Left cardiac atrium (tissue), 4 donors: ENCODE results near the gene APOBEC4. TPM values are rescaled to one million over a fixed set of nuclear protein-coding genes. Genes with fewer than 3 reads are reported as not detected.

Experiments used
- ATAC-seq, 2 donors: fragments of 200-7000 bp; cut with Tn5 transposase; one replicate each; pipeline ENCODE4 v1.9.1; 2020; ENCODE audit warnings: mild to moderate bottlenecking in 2 of 2, moderate library complexity in 2 of 2
- DNase-seq: peaks from one replicate; pipeline ENCODE4 v3.0.0-alpha.2; 2020
- intact Hi-C, 2 donors: fragments of 100-400 bp; cut with DNase I; formaldehyde crosslinking; loops; one replicate each; pipeline versions ENCODE4 v1.14.1 to v1.15.1; 2022 to 2023
- total RNA-seq, 2 donors: library from RNA; stranded (reverse); fragmentation: NEBNext Ultra II Directional; extraction: Animal tissue kit (Norgen Biotek cat#: 25700); gene quantifications; one replicate each; pipeline ENCODE4 v1.2.1, GENCODE V29; 2021
- donor health status: DM: no; HTN: yes; CAD: no.
- donor health status: DM: no; HTN: yes; CAD: no; lungs with severe emphysema.
- donor health status: DM: yes; HTN: yes; CAD: no.
- donor health status: Dilated cardiomyopathy.

The APOBEC4 gene
- total RNA-seq, 2 donors from 2014 or later = not detected

DNA sequence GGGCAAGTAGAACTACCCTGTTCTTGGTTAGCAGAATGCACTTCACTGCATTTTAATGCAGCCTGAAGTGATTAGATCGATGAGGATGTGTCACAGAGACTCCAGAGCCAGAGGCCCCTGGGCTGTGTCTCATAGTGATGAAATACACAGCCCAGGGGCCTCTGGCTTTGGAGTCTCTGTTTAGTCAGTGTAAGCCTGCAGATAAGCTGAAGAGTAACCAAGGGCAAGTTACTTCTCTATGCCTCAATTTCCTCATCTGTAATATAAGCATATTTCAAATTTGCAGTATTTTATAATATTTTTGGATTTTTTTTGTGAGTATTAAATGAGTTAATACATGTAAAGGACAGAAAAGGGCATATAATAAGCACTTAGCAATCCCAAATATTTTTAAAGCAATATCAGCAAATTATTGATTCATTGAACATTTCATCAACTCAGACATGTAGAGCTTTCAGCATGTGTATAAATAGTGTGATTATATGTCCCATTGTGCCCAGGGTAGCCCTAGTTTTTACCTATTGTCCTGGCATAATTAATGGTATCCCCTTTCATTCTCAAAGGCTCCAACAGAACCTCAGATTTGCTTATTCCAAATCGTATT is 23.6 kb upstream of the APOBEC4 start:
- ATAC-seq = peak in 1 of 2 donors; percentile 39
- intact Hi-C loops = no loop called here

DNA sequence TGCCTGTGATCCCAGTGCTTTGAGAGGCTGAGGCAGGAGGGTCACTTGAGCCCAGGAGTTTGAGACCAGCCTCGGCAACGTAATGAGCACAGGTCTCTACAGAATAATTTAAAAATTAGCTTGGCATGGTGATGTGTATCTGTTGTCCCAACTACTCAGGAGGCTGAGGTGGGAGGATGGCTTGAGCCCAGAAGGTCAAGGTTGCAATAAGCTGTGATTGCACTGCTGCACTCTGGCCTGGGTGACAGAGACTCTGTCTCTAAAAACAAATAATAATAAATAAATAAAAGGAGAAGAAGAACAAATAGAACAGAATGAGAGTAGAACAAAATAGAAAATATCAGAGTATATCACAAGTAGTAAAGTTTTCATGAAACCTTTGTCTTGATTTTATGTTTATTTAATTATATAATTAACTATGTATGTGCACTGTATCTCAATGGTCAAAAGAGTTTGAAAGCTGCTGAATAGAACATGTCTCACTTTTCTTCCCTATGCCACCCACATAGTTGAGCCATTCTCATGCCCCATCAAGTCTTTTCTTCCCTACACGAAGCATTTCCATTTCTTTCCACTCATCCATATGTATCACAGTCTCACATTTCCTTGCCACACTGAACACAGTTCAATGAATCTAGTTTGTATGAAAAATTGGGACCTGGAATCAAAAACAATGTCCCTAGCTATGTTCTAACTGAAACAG is 22.9 kb upstream of the APOBEC4 start:
- no peak for ATAC-seq
- intact Hi-C loops = no loop called here
- no peak for DNase-seq

More for the DNA sequence above, 23.6 kb upstream of the APOBEC4 start:
- no peak for DNase-seq

DNA sequence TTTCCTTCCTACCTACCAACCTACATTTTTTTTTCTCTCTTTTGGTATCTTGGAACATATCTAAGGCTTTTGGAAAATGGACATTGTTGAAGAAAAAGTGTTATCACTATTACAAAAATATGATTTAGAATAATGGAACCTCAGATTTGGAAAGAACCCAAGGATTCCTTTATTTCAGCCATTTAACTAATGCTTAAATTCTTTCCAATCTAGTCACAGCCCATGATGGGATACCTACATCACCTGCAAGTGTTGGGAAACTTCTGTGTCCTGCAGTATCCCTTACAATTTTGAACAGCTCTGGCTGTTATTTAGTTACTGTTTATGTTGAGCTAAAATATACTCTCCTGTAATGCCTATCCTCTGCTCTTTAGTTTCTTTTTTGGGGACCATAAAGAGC is 22.3 kb upstream of the APOBEC4 start:
- intact Hi-C loops = no loop called here
- DNase-seq (no peak), ATAC-seq (no peak)

DNA sequence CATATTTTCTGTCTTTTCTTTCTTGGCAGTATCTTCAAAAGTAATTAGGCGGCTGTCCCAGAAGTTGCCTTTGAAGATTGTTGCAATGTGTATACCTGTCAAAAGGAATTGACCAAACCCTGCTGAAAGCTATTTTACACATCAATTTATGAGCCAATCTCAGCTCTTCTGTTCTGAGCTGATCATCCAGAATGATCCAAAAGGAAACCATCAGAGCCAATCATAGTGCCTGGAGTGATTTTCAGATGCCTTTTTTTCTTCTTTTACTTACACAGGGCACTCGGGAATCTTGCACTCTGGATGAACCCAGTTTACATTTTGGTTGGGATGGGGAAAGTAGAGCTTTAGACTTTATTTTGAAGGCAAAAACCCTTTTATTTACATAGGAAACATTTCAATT is 21.8 kb upstream of the APOBEC4 start:
- intact Hi-C loops = no loop called here
- ATAC-seq (no peak), DNase-seq (no peak)

DNA sequence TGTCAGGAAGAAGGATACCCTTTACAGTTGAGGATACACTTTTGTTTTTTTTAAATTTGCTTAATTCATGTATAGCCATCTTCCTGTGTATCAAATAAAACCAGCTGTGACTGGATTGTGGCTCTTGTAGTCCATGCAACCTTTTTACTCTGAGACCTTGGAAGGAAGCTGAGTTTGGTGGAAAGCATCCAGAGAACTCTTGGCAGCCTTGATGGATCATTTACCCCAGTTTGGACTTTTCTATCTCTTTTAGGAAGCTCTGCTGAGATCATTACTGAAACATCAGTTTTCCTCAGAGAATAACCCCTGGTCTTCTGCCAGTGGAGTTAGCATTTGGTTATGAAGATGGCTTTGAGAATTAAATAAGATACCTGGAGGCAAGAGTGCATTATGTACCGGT is 21.2 kb upstream of the APOBEC4 start:
- intact Hi-C loops = no loop called here
- peak in 1 of 2 donors; percentile 65 for ATAC-seq
- DNase-seq = no peak

DNA sequence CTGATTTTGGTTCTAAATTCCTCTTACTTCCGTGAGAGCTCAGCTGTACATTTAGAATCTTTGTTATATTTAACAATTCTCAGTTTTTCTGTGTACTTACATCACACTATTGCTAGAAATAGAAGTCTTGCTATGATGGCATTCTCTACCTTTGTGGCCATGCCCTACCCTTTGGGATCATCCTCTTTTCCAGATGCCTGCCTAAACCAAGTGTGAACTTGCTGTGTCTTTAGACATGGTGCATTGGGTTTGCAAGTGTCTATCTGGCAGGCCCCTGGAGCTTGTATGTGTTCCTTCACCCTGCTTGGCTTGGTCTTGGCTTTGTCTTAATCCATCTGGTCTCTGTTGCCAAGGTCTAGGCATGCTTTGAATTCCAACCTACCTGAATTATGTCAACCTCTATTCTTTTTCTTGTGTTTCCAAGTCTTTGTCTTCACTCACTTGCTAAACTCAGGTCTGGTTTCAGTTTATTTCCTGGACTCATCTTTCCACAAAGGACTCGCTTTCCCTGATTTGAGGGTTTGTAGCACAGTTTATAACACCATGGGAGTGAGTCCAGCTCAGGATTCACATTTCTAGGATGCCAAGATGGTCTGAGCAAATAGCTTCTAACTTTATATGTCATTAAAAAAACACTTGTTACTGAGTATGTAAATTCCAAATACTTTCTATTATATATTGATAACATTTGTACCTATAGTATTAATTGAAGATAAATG is 20.6 kb upstream of the APOBEC4 start:
- intact Hi-C loops = no loop called here
- no peak for ATAC-seq
- DNase-seq = no peak

DNA sequence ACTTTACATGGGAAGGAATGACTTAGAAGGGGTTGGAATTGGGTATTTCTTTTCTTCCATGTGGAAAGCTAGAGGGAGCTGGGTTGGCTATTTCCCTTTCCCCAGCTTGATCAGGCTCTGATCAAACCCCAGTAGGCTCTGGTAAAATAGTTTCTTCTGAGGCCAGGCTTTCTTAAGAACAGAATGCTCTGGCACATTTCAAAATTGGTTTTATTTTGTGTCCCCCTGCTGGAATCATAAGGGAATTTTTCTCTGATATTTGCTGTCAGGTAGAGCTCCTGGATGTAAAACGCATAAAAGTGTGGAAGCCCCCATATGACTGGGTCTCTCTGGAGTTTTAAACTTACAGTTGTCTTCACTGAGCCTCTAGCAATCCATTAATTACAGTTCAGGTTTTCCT is 17.1 kb upstream of the APOBEC4 start:
- ATAC-seq = no peak
- no peak for DNase-seq
- intact Hi-C loops = no loop called here

DNA sequence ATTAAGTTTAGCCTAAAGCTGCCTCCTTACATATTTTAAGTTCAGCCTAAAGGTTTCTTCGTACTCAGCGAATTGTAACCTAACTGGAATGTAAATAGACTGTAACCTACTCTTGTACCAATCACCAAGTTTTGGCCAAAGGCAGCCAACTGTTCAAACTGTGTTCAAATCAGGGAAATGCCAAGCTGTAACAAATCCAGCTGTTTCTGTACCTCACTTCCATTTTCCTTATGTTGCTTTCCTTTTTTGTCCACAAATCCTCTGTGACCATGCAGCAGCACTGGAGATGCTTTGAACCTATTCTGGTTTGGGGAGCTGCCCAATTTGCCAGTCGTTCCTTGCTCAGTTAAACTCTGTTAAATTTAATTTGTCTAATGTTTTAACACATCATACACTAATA is 3.2 kb upstream of the APOBEC4 start:
- no peak for DNase-seq
- no peak for ATAC-seq
- intact Hi-C loops = no loop called here

DNA sequence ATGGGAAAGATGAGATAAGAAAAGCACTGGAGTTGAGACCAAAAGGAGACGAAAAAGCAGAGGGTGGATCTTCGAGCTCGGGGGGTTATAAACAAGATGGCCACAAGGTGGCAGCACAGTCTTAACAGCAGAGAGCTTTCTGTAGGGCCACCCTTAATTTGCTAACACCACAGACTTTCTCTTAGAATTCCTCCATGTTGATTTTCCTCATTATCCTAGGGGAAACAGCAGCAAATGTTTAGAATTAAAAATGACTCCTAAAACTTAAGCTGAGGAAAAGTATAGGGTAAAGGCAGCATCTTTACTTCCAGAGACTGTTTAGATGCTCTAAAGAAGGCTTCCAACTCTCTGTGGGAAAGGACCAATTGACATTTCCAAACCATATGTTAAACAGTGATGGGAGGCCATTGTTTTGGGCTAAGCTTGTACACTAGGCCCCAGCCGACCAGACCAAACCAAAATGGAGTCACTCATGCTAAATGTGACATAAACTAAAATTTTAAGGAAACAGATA is 2.5 kb upstream of the APOBEC4 start:
- intact Hi-C loops = loop anchor here in 1 of 2 donors (2.0 kb wide), 1 partner anchor 261 kb away; no protein-coding TSS in a partner anchor
- ATAC-seq = peak; percentile 88 to 94
- peak; percentile 83 for DNase-seq

DNA sequence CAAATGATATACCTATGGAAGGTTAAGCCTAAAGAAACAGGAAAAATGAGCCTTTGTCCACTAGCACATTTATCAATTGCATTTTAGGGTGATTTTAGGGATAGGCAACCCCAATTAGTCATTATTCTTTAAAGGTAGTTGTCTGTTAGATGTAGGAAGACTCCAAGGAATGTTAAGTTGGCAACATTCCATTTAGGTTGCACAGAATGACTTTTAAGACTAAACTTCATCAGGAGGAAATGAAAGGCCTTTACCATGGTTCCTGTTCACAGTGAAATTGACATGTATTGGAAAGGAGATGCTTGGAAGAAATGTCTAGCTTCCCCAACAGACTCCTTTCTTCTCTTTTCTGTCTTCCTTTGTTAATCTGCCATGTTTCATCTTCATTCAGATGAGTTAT is 1.6 kb upstream of the APOBEC4 start:
- ATAC-seq (no peak), DNase-seq (no peak)
- intact Hi-C loops = loop anchor here (2.0 to 5.0 kb wide), 2 partner anchors 262 to 263 kb away; no protein-coding TSS in a partner anchor

DNA sequence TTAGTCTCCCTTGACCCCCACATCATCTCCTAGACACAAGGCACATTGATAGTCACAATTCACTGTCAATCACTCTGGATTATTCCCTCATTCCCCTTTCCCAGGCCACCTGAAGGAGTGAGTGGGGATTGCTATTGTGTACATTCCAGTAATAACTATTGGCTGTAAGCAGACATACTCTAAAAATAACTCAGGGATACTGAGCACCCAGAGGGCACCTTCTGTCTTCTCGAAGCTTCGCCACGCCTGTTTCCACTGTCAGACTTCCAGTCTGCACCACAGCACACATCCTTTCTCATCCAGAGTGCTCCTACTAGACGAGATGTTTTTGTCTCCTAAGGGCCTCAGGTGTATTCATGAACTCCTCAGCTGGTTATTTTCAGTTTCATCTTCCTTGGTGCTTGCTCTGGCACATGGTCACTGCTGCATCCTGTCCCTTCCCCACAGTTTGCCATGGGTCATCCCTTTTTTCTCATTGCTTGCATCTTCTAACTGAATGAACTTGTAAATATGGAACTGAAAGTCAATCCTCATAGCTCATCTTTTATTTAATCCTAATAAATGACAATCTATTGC is 848 bp upstream of the APOBEC4 start:
- ATAC-seq (peak in 1 of 2 donors; percentile 31), DNase-seq (no peak)
- intact Hi-C loops = loop anchor here (2.0 to 5.0 kb wide), 2 partner anchors 263 kb away; no protein-coding TSS in a partner anchor

DNA sequence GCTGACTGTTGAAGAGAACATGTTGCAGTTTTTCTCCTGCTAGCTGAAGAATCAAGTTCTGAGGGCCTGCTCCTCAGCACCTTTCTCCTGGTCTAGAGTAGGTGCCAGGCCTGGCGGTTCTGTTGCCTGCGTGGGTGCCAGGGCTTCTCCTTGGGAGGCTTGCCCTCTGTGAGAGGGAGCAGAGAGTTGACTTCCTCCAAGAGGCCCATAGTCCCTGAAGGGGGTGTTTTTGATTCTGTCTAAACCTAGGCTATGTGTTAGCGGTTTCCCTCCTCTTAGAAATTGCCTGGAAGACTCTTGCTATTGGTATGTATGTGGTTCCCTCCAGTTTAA is 312 bp upstream of the APOBEC4 start:
- intact Hi-C loops = loop anchor here in 1 of 2 donors (5.0 kb wide), 1 partner anchor 264 kb away; no protein-coding TSS in a partner anchor
- peak in 1 of 2 donors; percentile 36 for ATAC-seq
- DNase-seq = no peak

DNA sequence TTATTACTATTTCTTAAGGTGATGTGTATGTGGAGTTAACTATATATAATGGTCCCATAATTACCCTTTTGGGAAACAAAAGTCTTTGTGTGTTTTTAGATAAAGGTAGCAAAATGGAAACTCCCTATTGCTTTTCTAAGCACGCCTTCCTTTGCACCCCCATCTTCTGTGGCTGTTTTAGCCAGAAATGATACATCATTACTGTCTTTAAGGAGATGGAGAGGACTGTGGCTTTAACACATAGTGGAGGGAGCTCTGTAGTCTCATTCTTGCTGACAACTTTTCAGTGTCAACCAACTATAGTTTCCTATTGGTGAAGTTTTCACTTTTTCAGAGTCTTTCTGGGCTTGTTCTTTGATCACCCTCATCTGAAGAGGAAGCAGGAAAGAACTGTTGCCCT is 1.0 kb downstream of the APOBEC4 start:
- DNase-seq (no peak), ATAC-seq (no peak)
- intact Hi-C loops = loop anchor here in 1 of 2 donors (5.0 kb wide), 1 partner anchor 265 kb away; no protein-coding TSS in a partner anchor

DNA sequence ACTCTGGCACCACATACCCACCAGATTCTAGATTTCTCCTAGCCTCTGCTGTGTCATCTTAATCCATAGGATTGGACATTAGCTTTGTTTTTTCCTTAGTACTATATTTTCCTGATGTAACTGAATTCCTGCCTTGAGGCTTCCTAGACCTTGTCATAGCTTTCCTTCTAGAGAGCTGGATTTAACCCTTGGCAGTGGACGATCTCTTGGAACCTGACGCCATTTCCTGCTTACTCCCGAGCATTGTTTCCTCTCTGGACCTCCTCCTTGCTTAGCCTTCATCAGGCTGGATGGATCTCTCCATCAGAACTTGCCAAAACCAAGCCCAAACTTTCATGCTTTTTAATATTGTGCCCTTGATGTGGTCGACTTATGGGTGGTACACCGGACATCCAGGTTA is 1.5 kb downstream of the APOBEC4 start:
- DNase-seq = no peak
- no peak for ATAC-seq
- intact Hi-C loops = loop anchor here in 1 of 2 donors (5.0 kb wide), 1 partner anchor 266 kb away; no protein-coding TSS in a partner anchor

DNA sequence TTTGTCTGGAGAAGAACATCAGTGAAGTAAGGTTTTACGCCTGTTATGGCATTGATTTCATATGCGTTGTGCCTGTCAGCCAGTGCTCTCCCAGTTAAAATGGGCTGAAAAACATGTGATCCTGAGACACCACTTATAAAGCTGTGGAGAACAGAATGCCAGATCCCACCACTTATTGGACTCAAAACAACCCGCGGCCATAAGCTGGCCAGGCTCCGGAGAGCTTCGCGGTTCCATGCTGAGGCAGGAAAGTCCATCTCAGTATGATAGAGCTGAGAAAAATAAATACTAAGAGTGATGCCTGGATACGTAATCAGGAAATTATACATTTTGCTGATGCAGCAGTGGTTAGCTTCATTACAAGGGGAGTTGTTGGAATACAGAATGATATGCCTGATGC is 5.1 kb downstream of the APOBEC4 start:
- DNase-seq (no peak), ATAC-seq (no peak)
- intact Hi-C loops = loop anchor here in 1 of 2 donors (10.0 kb wide), 1 partner anchor 47 kb away; no protein-coding TSS in a partner anchor

DNA sequence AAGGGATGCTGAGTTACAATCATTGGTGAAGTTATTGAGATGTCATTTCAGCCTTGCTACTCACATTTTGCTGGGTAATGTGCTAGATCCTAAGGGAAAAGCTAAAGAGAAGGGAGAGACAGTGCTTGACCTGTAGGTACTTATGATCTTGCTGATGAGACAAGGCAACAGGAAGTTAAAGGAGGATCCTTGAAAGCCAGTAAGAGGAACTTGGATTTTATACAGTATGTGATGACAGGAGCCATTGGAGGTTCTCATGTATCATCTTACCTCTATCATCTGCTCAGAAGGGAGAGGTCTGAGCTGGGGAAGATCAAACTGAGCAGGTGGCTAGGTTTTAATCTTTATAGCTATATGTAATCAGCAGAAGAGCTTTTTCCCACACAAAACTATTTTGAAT is 6.3 kb downstream of the APOBEC4 start:
- intact Hi-C loops = loop anchor here in 1 of 2 donors (10.0 kb wide), 1 partner anchor 48 kb away; no protein-coding TSS in a partner anchor
- ATAC-seq (no peak), DNase-seq (no peak)

DNA sequence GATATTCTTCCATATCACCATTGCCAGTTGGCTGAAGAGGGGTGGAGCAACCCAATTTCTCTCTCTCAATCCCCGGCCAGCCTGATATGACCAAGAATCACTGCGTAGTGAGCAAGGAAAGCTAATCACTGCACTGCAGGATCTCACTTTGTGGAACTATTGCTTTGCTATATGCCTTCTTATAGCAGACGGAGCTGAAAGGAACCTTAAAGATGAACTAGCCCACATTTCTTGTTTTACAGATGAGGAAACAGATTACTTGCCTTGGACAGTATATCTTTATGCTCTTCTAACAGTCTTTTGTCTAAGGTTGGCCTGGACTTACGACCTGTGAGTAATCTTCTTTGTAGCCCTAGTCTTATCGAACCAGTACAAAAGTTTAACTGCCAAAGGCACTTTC is 7.6 kb downstream of the APOBEC4 start:
- intact Hi-C loops = loop anchor here in 1 of 2 donors (10.0 kb wide), 1 partner anchor 49 kb away; no protein-coding TSS in a partner anchor
- ATAC-seq = no peak
- no peak for DNase-seq

DNA sequence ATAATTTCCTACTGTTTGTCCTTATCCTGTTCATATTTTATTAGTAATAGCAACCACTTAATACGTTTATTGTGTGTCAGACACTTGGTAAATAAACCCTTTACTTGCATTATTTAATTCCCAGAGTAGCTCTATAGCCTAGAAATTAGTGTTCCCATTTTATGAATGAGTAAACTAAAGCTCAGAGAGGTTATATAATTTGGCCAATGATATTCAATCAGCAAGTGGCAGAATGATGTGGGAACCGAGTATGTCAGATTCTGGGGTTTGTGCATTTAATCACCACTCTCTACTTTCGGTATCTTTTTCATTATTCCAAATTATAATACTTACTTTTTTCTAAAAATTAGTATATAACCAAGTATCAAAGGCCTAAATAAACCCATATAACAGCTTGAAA is 10.9 kb downstream of the APOBEC4 start:
- ATAC-seq (no peak), DNase-seq (no peak)
- intact Hi-C loops = loop anchor here in 1 of 2 donors (10.0 kb wide), 1 partner anchor 53 kb away; no protein-coding TSS in a partner anchor

DNA sequence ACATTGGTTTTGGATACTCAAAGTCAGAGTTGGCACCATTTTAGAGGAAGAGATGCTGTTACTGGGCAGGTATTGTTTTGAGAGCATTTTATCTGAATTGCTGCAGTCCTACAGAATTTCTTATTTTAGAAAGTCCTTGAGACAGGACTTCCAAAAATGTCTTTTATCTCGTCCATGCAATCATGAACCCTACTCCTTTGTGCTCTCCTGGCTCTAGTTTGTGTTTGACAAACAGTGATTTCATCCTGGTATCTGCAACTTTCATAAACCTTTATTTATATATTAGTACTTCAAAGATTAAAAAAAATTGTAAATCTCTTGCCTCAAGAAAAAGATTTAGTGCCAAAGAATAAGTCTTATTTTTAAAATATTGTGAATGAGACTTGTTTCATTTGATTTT is 12.9 kb downstream of the APOBEC4 start:
- DNase-seq (no peak), ATAC-seq (no peak)
- intact Hi-C loops = loop anchor here in 1 of 2 donors (10.0 kb wide), 1 partner anchor 55 kb away; no protein-coding TSS in a partner anchor
